Mesothelial cell of epicardium (in vitro differentiated cells): ENCODE results near the gene SLC7A5. TPM values are rescaled to one million over a fixed set of nuclear protein-coding genes. Genes with fewer than 3 reads are reported as not detected.

Experiments used
- DNase-seq, 2 experiments: peaks; one replicate each; pipeline ENCODE4 v3.0.0; 2021; ENCODE audit warnings: low spot score in 2 of 2; ENCODE audit not compliant: unreplicated experiment in 2 of 2
- H3K27ac Mint-ChIP-seq: 2 replicates; pipeline ENCODE4 v1.8.0; 2021; ENCODE audit warnings: mixed read lengths
- H3K27me3 Mint-ChIP-seq: 2 replicates; pipeline ENCODE4 v1.8.0; 2021; ENCODE audit warnings: low read depth, mixed read lengths
- H3K36me3 Mint-ChIP-seq: 2 replicates; pipeline ENCODE4 v1.8.0; 2021; ENCODE audit warnings: mixed read lengths
- H3K4me1 Mint-ChIP-seq: 2 replicates; pipeline ENCODE4 v1.8.0; 2021; ENCODE audit warnings: mixed read lengths
- H3K4me3 Mint-ChIP-seq: 2 replicates; pipeline ENCODE4 v1.8.0; 2021; ENCODE audit warnings: mild to moderate bottlenecking, moderate library complexity, mixed read lengths
- H3K9me3 Mint-ChIP-seq: 2 replicates; pipeline ENCODE4 v1.8.0; 2021; ENCODE audit warnings: mixed read lengths
- total RNA-seq: library from RNA; stranded (reverse); gene quantifications from 3 replicates; pipeline ENCODE4 v1.2.1, GENCODE V29; 2021
- TF ChIP-seq, protein P1 (sequence below): fragments of 200-600 bp; sonication (generic); IDR thresholded peaks from one replicate; pipeline ENCODE4 v1.5.0; 2021; ENCODE audit warnings: antibody characterized with exemption; ENCODE audit not compliant: unreplicated experiment

The SLC7A5 gene
- total RNA-seq, 1 donor from 2014 or later = 70.0 TPM

DNA sequence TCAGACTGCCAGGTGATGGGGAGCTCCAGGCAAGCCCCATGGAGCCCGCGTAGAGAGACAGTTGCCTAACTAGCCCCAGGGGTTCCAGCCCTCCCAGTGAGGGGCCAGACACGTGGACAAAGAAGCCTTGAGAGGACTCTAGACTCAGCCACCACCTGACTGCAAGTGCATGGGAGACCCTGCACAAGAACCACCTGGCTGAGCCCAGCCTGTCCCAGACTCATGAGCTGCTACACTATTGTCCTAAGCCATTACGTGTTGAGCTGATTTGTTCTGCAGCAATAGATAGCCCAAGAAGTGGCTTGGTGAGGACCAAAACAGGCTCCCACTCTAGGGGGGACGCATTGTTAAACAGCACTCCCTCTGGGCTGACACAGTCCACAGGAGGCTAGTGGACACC is 65.9 kb downstream of the SLC7A5 start:
- Mint-ChIP-seq H3K4me3 (no peak overlapping the region), H3K27ac (no peak overlapping the region), H3K27me3 (peaks cover 2% of the 10 kb centered on the region), H3K9me3 (no peaks in the 10 kb centered on the region), H3K4me1 (peaks cover 14% of the 10 kb centered on the region), H3K36me3 (no peaks in the 10 kb centered on the region)
- DNase-seq = no peak
- TF ChIP-seq, protein P1, sequence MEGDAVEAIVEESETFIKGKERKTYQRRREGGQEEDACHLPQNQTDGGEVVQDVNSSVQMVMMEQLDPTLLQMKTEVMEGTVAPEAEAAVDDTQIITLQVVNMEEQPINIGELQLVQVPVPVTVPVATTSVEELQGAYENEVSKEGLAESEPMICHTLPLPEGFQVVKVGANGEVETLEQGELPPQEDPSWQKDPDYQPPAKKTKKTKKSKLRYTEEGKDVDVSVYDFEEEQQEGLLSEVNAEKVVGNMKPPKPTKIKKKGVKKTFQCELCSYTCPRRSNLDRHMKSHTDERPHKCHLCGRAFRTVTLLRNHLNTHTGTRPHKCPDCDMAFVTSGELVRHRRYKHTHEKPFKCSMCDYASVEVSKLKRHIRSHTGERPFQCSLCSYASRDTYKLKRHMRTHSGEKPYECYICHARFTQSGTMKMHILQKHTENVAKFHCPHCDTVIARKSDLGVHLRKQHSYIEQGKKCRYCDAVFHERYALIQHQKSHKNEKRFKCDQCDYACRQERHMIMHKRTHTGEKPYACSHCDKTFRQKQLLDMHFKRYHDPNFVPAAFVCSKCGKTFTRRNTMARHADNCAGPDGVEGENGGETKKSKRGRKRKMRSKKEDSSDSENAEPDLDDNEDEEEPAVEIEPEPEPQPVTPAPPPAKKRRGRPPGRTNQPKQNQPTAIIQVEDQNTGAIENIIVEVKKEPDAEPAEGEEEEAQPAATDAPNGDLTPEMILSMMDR = no peak

DNA sequence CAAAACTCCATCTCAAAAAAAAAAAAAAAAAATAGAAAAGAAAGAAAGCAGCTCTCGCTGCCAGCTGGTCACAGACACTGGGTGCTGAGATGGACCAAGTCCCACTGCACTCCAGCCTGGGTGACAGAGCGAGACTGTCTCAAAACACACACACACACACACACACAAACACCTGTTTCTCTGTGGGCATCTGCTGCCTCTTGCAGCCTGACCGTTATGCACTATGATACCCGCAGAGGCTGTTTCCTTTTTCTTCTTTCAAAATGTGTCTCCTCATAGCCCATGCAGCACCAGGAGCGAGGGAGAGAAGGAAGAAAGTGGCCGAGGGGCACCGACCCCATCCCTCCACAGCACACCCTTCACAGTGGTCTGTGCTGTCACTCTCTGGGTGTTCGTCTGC is 66.6 kb downstream of the SLC7A5 start:
- no peaks in the 10 kb centered on the region for H3K9me3 Mint-ChIP-seq
- H3K36me3 Mint-ChIP-seq = no peaks in the 10 kb centered on the region
- no peak for DNase-seq
- H3K4me1 Mint-ChIP-seq = peaks cover 14% of the 10 kb centered on the region
- TF ChIP-seq, protein P1 = no peak
- H3K27me3 Mint-ChIP-seq = no peaks in the 10 kb centered on the region
- no peak overlapping the region for H3K27ac Mint-ChIP-seq
- no peak overlapping the region for H3K4me3 Mint-ChIP-seq

DNA sequence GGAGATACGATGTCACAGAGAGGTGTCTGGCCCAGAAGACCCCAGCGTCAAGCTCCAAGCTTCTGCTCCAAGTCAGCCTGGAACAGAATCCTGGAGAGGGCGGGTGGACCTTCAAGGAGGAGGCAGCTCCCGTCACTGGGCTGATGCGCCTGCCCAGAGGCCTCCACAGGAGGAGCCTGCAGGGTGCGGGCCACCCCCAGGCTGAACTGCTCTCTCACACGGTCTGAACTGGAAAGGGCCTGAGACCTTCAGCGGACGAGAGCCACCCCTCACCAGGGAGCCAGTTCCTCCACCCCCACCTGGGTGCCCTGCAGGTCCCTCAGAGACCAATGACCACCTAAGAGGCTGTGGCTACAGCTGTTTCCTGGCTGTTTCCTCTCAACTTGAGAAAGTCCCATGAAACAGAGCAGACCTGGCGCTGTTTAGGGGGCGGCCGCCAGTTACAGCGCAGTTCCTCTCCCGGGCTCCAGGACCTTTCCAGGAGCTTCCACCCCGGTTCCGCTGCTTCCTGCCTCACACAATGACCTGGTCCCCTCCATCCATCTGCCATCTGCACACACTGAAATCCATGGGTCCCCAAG is 67.5 kb downstream of the SLC7A5 start:
- Mint-ChIP-seq H3K4me3 (no peak overlapping the region), H3K36me3 (no peaks in the 10 kb centered on the region), H3K4me1 (peaks cover 11% of the 10 kb centered on the region), H3K27me3 (no peaks in the 10 kb centered on the region), H3K9me3 (no peaks in the 10 kb centered on the region), H3K27ac (no peak overlapping the region)
- TF ChIP-seq, protein P1 = no peak
- DNase-seq = no peak

DNA sequence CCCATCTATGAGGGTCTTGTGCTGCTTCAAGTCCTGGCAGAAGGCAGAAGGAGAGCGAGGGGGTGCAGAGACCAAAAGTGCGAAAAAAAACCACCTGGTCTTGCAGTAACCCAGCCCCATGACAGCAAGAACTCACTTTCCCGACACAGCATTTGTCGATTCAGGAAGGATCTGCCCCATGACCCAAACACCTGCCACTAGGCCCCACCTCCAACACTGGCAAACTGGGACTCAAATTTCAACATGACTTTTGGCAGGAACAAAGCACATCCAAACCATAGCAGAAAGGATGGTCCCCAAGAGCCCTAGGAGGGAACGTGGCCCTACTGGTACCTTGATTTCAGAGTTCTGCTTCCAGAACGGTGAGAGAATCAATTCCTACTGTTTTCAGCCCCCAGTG is 68.8 kb downstream of the SLC7A5 start:
- TF ChIP-seq, protein P1 = no peak
- Mint-ChIP-seq H3K27me3 (no peaks in the 10 kb centered on the region), H3K4me1 (no peaks in the 10 kb centered on the region), H3K27ac (no peak overlapping the region), H3K36me3 (no peaks in the 10 kb centered on the region), H3K9me3 (no peaks in the 10 kb centered on the region), H3K4me3 (no peak overlapping the region)
- DNase-seq = no peak

DNA sequence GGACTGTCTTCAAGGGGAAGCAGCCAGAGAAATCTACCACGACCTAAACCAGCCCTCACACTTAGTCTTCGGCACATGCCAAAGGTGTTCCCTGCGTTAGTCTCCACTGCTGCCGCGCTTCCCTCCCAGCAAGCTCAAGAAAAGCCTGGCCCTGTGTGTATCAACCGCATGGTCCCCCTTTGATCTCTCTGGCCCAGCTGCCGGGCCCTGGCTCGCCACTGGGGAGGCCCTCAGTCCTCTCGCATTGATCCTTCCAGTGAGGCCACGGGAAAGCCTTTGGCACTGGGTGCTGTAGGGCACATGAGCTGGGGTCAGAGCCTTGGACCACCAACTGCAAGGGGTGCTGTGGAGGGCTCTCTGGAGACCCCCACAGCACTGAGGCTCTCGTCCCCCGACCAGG is 74.0 kb downstream of the SLC7A5 start:
- DNase-seq = no peak
- TF ChIP-seq, protein P1 = no peak
- H3K36me3 Mint-ChIP-seq = no peaks in the 10 kb centered on the region
- no peak overlapping the region for H3K4me3 Mint-ChIP-seq
- no peaks in the 10 kb centered on the region for H3K27me3 Mint-ChIP-seq
- H3K4me1 Mint-ChIP-seq = peaks cover 2% of the 10 kb centered on the region
- no peak overlapping the region for H3K27ac Mint-ChIP-seq
- H3K9me3 Mint-ChIP-seq = no peaks in the 10 kb centered on the region
